Cardiac muscle cell (in vitro differentiated cells and primary cell): ENCODE measurements around the gene ALS2CL. TPM values are rescaled to one million over a fixed set of nuclear protein-coding genes. Genes with fewer than 3 reads are reported as not detected.

Source experiments
- DNase-seq, 2 donors: peaks; one replicate each; pipeline versions ENCODE4 v3.0.0 to v3.0.0-alpha.2; 2010 to 2017; ENCODE audit warnings: low read depth in 1 of 2, low spot score in 1 of 2
- H3K27ac ChIP-seq: fragments of 200-600 bp; sonication (generic); 2 replicates; pipeline ENCODE4 v1.5.1; 2016
- H3K27me3 ChIP-seq: fragments of 200-600 bp; sonication (generic); 2 replicates; pipeline ENCODE4 v1.6.0; 2016; ENCODE audit warnings: control low read depth
- H3K36me3 ChIP-seq: fragments of 200-600 bp; sonication (generic); 2 replicates; pipeline ENCODE4 v1.5.1; 2016; ENCODE audit warnings: control low read depth
- H3K4me1 ChIP-seq: fragments of 200-600 bp; sonication (generic); 2 replicates; pipeline ENCODE4 v1.8.1; 2017; ENCODE audit warnings: low read depth, mild to moderate bottlenecking, mixed run types
- H3K4me3 ChIP-seq: fragments of 200-600 bp; sonication (generic); 2 replicates; pipeline ENCODE4 v1.5.1; 2016; ENCODE audit warnings: mild to moderate bottlenecking
- H3K9me3 ChIP-seq: fragments of 200-600 bp; sonication (generic); 2 replicates; pipeline ENCODE4 v1.5.1; 2017; ENCODE audit warnings: low read depth, mild to moderate bottlenecking, control low read depth
- CTCF ChIP-seq: IDR thresholded peaks from 2 replicates; pipeline ENCODE4 v1.5.1; 2012; ENCODE audit warnings: low read depth, mild to moderate bottlenecking, low read length
- polyA plus RNA-seq: library from polyadenylated mRNA; unstranded; fragments of >200 nt; fragmentation: Nextera tagmentation; extraction: Ambion mirVana; gene quantifications from 2 replicates; pipeline ENCODE4 v1.2.1, GENCODE V29; 2016
- total RNA-seq: library from RNA; depleted of rRNA; stranded (reverse); fragments of >200 nt; gene quantifications from 2 replicates; pipeline ENCODE4 v1.2.3, GENCODE V29; 2016

The ALS2CL gene
- total and polyA plus RNA-seq, 2 experiments from 2014 or later, result 2.2 to 11.4 TPM

DNA sequence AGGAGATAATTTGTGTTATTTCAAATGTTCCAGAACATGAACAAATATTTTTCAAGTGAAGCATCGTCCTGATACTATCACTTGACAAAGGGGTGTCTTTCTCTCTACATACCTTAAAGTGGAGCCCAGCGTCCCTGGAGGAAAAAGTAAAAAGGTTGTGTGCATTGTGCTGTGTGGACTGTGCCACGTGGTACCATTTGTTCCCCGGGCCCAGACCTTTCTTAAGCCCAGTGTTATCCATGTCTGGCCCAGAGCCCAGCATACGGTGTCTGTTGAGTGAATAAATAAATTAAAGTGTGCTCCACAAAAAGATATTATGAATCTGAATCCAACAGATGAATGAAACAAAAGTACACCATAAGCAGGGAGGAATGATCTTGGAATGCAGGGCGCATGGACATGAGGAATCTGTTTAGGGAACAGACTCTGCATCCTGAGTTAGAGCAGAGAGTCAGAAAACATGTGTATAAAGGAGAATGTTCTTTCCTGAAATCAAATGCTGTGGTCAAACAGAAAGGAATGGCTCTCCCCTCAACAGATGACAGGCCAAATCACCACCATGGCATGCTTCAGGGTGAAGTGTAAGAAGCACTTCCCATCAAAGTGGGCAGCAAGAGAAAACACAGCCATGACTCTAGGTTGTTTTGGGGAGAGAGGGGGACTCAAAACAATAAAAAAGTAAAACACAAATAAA, 32.3 kb upstream of the ALS2CL start:
- no peak for TF ChIP-seq CTCF
- H3K9me3 ChIP-seq, result no peaks in the 10 kb centered on the region
- DNase-seq, result peak in 1 of 2 donors; percentile 39
- H3K4me3 ChIP-seq, result no peak overlapping the region
- no peaks in the 10 kb centered on the region for H3K4me1 ChIP-seq
- H3K36me3 ChIP-seq, result no peaks in the 10 kb centered on the region
- H3K27me3 ChIP-seq, result no peaks in the 10 kb centered on the region
- H3K27ac ChIP-seq, result no peak overlapping the region

- Histone ChIP-seq H3K4me1 (no peaks in the 10 kb centered on the region), H3K36me3 (no peaks in the 10 kb centered on the region), H3K4me3 (no peak overlapping the region), H3K27ac (no peak overlapping the region), H3K9me3 (no peaks in the 10 kb centered on the region), H3K27me3 (no peaks in the 10 kb centered on the region)
- DNase-seq, result no peak
- TF ChIP-seq CTCF, result no peak
These were observed 30.9 kb upstream of the ALS2CL start for GRCh38 chr3:46724424-46724823.

DNA sequence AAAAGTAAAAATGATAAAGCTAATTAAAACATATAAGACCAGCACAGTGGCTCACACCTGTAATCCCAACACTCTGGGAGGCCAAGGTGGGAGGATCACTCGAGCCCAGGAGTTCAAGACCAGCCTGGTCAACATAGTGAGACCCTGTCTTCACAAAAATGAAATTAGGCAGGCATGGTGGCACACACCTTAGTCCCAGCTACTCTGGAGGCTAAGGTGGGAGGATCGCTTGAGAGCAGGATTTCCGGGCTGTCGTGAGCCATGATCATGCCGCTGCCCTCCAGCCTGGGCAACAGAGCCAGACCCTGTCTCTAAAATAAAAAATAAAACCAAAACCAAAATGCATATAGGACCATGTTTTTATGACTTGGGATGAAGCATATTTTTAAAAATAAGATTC, 29.0 kb upstream of the ALS2CL start:
- Histone ChIP-seq H3K36me3 (no peaks in the 10 kb centered on the region), H3K27me3 (no peaks in the 10 kb centered on the region), H3K9me3 (no peaks in the 10 kb centered on the region), H3K27ac (no peak overlapping the region), H3K4me1 (no peaks in the 10 kb centered on the region), H3K4me3 (no peak overlapping the region)
- no peak for TF ChIP-seq CTCF
- no peak for DNase-seq

DNA sequence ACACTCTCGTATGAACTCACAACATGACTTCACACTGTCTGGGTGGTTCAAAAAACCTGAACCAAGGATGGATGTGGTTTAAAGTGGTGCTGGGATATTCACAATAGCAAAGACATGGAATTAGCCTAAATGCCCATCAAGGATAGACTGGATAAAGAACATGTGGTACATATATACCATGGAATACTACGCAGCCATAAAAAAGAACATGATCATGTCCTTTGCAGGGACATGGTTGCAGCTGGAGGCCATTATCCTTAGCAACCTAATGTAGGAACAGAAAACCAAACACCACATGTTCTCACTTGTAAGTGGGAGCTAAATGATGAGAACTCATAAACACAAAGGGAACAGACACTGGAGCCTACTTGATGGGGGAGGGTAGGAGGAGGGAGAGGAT, 27.5 kb upstream of the ALS2CL start:
- Histone ChIP-seq H3K4me1 (no peaks in the 10 kb centered on the region), H3K9me3 (no peaks in the 10 kb centered on the region), H3K27me3 (no peaks in the 10 kb centered on the region), H3K36me3 (no peaks in the 10 kb centered on the region), H3K27ac (no peak overlapping the region), H3K4me3 (no peak overlapping the region)
- no peak for DNase-seq
- TF ChIP-seq CTCF, result no peak

DNA sequence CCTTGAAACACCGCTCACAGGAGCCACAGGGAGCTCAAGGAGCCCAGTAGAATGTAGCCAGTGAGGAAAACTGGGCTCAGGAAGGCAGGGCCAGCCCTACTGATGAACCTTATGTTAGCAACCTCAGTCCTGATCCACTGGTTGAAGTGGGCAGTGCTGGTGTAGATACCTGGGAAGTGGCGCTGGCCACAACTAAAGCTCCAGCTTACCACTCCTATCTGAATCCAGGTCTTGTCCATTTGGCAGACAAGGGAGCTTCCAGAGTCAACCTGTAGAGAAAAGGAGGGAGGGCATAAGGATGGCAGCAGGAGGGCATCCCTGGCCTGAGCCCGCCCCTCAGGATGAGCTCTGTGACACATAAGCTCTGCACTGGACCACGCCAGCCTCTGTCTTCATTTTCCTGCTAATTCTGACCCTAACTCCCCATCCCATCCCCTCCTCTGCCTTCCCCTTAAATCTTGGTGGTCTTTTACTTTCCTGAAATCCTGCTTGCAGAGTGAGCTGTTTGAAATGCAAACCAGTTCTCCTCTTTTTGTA, 26.3 kb upstream of the ALS2CL start:
- no peak for TF ChIP-seq CTCF
- Histone ChIP-seq H3K27me3 (no peaks in the 10 kb centered on the region), H3K36me3 (no peaks in the 10 kb centered on the region), H3K9me3 (no peaks in the 10 kb centered on the region), H3K27ac (no peak overlapping the region), H3K4me3 (no peak overlapping the region), H3K4me1 (no peaks in the 10 kb centered on the region)
- no peak for DNase-seq
